Esophagus mucosa (tissue), 1 donor: ENCODE measurements around the gene PLPPR4. TPM values are rescaled to one million over a fixed set of nuclear protein-coding genes. Genes with fewer than 3 reads are reported as not detected.
"Not testable (repeated sequence)": the region's sequence is repeated elsewhere in the genome, so short reads cannot be mapped to it uniquely, and the experiment has no call there.

Experiments
- ATAC-seq: fragments of 200-7000 bp; cut with Tn5 transposase; one replicate; pipeline ENCODE4 v1.9.1; 2020
- total RNA-seq: library from RNA; stranded (reverse); gene quantifications from one replicate; pipeline ENCODE4 v1.2.4, GENCODE V29; 2023
- donor health status: DM: yes; HTN: yes; CAD: no.

PLPPR4 gene
- total RNA-seq, 1 donor from 2014 or later: 0.20 TPM

GRCh38 chr1:99269321-99269720 lies 5.0 kb downstream of the PLPPR4 start:
- no peak for ATAC-seq

DNA sequence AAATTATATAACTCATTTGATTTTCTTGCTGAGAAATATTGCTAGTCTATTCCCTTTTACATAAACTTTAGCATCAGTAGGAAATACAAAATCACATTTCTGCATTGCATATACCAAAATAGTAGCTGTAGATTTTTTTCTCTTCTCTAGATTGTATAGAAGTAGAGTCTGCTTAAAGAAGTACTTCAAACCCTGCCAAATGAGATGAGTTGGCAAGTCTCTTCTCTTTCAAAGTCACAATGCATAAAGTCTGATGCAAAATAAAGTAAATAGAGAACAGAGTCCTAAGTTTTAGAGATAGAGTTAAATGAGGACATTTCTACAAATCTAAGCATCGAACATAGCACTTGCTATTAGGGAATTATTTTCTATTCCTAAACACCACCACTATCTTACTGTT lies 6.4 kb downstream of the PLPPR4 start:
- ATAC-seq: no peak

- ATAC-seq: no peak
Measured at GRCh38 chr1:99271249-99271648, 7.0 kb downstream of the PLPPR4 start.

DNA sequence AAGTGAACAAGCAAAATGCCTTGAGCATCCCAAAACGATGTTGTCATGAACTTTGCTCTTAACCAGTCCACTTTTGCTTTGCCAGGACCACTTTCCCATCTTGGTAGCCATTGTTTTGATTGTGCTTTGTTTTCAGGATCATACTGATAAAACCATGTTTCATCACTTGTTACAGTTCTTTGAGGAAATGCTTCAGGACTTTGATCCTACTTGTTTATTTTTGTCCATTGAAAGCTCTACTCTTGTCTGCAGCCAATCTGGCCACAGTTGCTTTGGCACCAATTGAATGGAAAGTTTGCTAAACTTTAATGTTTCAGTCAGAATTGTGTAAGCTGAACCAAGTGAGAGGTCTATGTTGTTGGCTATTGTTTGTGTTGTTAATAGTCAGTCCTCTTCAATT lies 12.8 kb downstream of the PLPPR4 start:
- ATAC-seq: no peak

GRCh38 chr1:99279525-99279924 lies 15.2 kb downstream of the PLPPR4 start:
- no peak for ATAC-seq

DNA sequence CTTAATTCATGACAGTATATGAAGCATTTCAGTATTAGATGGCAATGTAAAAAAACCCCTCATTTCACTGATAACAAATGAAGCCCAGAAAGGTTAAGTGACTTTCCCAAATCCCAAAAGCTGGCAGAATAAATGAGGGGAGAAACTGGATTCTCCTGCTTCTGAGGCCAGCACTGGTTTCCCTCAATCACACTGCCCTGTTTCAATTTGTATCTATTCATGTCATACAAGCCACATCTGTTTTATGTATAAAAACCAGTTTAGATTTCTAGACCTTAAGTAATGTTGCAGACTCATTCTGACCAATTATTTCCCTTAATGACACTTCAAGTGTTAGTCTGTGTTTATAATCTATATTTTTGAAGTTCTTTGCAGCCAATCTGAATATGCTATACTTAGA lies 16.8 kb downstream of the PLPPR4 start:
- no peak for ATAC-seq

DNA sequence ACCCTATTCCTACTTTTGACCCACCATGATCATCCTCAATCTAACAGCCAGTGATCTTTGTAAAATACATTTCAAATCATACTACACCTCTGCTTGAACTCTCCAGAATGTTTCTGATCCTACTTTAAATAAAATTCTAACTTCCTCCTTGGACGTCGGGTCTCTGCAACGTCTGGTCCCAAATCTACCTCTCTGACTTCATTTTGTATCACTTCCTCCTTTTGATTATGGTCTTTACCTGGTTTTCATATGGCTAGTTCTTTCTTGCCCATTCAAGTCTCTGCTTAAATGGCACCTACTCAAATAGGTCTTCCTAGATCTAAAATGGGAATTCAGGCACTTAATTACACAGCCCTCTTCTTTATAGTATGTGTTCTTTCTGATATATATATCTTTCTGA lies 18.2 kb downstream of the PLPPR4 start:
- ATAC-seq: no peak

DNA sequence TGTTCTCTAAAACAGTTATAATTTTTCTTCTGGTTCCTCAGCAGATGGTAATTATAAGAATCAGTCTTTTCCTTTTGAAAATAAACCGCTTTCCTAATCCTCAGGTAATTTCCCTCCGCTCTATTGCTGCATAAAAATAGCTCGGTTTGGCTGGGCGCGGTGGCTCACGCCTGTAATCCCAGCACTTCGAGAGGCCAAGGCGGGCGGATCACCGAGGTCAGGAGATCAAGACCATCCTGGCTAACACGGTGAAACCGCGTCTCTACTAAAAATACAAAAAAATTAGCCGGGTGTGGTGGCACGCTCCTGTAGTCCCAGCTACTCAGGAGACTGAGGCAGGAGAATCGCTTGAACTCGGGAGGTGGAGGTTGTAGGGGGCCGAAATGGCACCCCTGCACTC lies 19.2 kb downstream of the PLPPR4 start:
- not testable (repeated sequence) for ATAC-seq

DNA sequence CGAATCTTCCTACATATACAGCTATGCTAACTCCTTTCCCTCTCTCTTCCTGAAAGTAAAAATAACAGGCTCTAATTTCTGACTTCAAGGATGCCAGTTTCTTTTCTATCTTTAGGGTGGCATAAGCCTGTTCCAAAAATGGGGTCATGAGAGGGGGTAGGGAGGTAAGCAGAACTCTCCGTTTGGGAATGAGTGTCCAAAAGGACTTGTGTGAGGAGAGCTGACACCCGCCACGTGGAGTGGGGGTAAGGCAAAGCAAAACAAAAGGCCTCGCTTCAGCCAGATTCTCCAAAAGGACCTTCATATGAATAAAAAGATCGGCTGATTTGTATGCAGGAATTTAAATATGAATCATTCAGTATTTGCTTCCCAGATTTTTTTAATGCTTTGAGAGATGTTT lies 28.6 kb downstream of the PLPPR4 start:
- ATAC-seq: no peak

GRCh38 chr1:99297923-99298322 lies 33.6 kb downstream of the PLPPR4 start:
- ATAC-seq: no peak

DNA sequence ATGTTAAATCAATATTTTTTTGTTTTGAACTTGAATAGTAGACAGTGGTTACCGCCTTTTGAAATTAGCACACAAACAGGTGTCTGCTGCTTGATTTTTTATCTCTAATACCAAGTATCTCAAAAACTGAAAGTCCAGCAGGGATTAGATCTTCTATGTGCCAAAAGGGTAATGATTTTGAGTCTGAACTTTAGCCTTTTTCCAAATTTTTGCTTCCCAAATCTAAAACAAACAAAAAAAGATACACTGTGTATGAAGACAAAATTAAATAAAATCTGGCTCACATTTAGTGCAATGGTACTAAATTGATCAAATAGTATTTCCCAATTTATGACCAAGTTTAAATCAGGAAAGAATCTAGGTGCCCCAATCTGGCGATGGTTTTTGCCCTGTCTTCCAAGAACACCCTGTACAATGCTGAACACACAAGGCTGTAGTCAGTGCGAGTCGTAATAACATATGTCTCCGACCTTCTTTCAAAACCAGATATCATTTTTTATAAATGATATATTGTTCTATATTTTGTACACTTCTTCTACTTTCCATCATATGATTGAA lies 40.5 kb downstream of the PLPPR4 start:
- no peak for ATAC-seq

- no peak for ATAC-seq
Measured at GRCh38 chr1:99305626-99306025, 41.3 kb downstream of the PLPPR4 start.

DNA sequence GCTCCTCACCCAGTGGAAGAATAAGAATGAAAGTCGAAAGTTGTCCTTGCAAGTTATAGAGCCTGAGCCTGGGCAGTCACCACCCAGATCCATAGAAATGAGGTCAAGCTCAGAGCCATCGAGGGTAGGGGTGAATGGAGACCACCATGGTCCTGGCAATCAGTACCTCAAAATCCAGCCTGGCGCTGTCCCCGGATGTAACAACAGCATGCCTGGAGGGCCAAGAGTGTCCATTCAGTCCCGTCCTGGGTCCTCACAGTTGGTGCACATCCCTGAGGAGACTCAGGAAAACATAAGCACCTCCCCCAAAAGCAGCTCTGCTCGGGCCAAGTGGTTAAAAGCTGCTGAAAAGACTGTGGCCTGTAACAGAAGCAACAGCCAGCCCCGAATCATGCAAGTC lies 41.8 kb downstream of the PLPPR4 start:
- ATAC-seq: no peak

DNA sequence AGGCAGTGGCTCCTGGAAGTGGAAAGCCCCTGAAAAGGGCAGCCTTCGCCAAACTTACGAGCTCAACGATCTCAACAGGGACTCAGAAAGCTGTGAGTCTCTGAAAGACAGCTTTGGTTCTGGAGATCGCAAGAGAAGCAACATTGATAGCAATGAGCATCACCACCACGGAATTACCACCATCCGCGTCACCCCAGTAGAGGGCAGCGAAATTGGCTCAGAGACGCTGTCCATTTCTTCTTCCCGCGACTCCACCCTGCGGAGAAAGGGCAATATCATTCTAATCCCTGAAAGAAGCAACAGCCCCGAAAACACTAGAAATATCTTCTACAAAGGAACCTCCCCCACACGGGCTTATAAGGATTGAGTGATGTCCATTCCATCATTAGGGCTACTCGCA lies 42.4 kb downstream of the PLPPR4 start:
- ATAC-seq: no peak

- ATAC-seq: no peak
Measured at GRCh38 chr1:99315305-99315704, 51.0 kb downstream of the PLPPR4 start.

GRCh38 chr1:99326215-99326949 lies 62.1 kb downstream of the PLPPR4 start:
- ATAC-seq: no peak

- no peak for ATAC-seq
Measured at GRCh38 chr1:99327357-99327756, 63.1 kb downstream of the PLPPR4 start.

GRCh38 chr1:99328171-99328570 lies 63.9 kb downstream of the PLPPR4 start:
- no peak for ATAC-seq

DNA sequence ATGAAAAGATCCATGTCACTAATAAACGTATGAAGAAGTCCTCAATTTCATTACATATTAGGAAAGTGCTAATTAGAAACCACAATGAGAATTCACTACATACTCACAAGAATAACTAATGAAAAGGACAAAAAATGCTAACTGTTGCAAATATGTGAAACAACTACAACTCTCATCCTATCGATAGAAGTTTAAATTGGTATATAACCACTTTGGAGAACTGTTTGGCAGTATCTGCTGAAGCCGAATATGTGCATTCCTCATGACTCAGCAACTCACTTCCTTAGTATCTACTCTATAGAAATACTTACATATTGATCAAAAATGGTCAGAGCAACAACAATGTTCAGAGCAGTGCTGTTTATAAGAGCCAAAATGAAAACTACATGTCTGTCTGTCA lies 66.8 kb downstream of the PLPPR4 start:
- ATAC-seq: no peak

- no peak for ATAC-seq
Measured at GRCh38 chr1:99331636-99332035, 67.3 kb downstream of the PLPPR4 start.

DNA sequence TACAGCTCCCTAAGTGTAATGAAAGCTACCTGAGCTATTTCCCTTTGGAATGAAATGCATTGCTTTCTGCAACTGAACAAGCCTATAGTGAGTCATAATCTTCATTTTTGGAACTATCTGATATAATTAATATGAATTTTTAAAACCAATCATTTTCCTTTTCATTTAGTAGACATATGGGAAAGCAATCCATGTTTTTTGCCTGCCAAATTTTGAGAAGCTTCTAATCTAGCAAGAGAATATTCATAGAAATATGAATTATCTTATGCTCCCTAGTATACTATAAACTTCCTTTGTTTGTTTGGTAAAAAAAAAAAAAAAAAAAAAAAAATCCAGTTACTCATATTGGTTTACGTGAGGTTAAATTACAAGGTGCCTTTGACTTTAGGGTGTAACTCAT lies 68.3 kb downstream of the PLPPR4 start:
- no peak for ATAC-seq

DNA sequence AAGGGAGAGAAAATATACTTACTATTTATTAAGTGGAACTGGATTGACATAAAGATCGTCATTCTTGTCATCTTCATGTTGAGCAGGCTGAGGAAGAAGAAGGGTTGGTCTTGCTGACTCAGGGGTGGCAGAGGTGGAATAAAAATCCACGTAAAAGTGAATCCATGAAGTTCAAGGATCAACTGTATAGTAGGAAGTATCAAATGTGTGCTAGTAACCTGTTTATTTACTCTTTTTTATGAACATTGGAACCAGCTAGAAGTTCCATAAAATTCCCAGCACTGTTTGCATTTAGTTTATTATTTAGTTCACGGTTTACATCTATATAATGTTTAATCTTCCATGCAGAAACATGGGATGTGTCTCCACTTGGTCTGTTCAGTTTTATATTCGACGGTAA lies 70.7 kb downstream of the PLPPR4 start:
- ATAC-seq: no peak

DNA sequence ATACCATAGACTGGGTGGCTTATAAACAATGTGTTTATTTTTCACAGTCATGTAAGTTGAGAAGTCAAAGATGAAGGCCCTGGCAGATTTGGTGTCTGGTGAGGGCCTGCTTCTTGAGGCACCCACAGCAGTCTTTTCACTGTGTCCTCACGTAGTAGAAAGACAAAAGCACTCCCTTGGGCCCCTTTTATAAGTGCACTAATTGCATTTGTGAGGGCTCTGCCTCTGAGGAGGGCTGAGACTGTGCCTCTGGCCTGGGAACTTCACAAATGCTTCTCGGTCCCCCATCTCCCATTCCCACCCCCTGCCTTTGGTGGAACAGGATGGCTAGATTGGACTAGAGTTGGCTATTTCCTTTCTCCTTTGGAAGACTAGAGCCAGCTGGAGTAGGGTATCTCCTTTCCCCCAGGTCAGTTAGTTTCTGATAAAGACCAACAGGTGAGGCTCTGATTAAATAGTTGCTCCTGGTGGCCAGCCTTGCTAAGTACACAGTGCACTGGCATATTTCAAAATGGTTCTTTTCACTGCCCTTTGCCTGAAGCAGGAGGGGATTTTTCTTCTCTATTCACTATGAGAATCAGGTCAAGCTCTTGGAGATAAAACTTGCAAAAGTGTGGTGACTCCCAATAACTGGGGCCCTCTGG lies 82.9 kb downstream of the PLPPR4 start:
- no peak for ATAC-seq

- no peak for ATAC-seq
Measured at GRCh38 chr1:99348397-99349132, 84.3 kb downstream of the PLPPR4 start.
